NT2/D1 (cell line): ENCODE data around the gene ASXL1.
"Not testable (repeated sequence)": the region's sequence is repeated elsewhere in the genome, so short reads cannot be mapped to it uniquely, and the experiment has no call there.

Experiments
- DNase-seq: peaks from one replicate; pipeline ENCODE4 v3.0.0-alpha.2; 2011; ENCODE audit warnings: low read depth, low spot score
- H3K27me3 ChIP-seq: 2 replicates; pipeline ENCODE4 v1.6.0; 2011; ENCODE audit warnings: mild to moderate bottlenecking; ENCODE audit not compliant: insufficient read length, insufficient read depth
- H3K36me3 ChIP-seq: 2 replicates; pipeline ENCODE4 v1.6.1; 2011; ENCODE audit warnings: mild to moderate bottlenecking, low read length, mixed read lengths; ENCODE audit not compliant: insufficient read depth, insufficient read length
- H3K4me1 ChIP-seq: 2 replicates; pipeline ENCODE4 v1.5.1; 2011; ENCODE audit not compliant: insufficient read depth, insufficient read length
- H3K4me3 ChIP-seq: 2 replicates; pipeline ENCODE4 v1.5.1; 2011; ENCODE audit warnings: low read depth; ENCODE audit not compliant: insufficient read length
- H3K9ac ChIP-seq: 2 replicates; pipeline ENCODE4 v1.6.0; 2011; ENCODE audit warnings: low read depth; ENCODE audit not compliant: insufficient read length
- H3K9me3 ChIP-seq: 2 replicates; pipeline ENCODE4 v1.5.1; 2011; ENCODE audit warnings: mild to moderate bottlenecking, low read length; ENCODE audit not compliant: insufficient read depth
- SUZ12 ChIP-seq: IDR thresholded peaks from 2 replicates; pipeline ENCODE4 v1.6.1; 2011; ENCODE audit not compliant: insufficient read length, insufficient read depth; ENCODE audit errors: extremely low read depth
- YY1 ChIP-seq: IDR thresholded peaks from 2 replicates; pipeline ENCODE4 v1.6.1; 2011; ENCODE audit not compliant: insufficient read length, insufficient read depth
- ZNF274 ChIP-seq: IDR thresholded peaks from 2 replicates; pipeline ENCODE4 v1.6.1; 2011; ENCODE audit warnings: mild to moderate bottlenecking, low read depth, low read length

Gene ASXL1

GRCh38 chr20:32382102-32382950 lies 24.2 kb downstream of the ASXL1 start:
- DNase-seq: no peak

GRCh38 chr20:32383441-32383840 lies 25.3 kb downstream of the ASXL1 start:
- not testable (repeated sequence) for DNase-seq, H3K9ac ChIP-seq, H3K9me3 ChIP-seq, H3K27me3 ChIP-seq, H3K36me3 ChIP-seq, H3K4me3 ChIP-seq, H3K4me1 ChIP-seq

More at GRCh38 chr20:32382102-32382950, 24.2 kb downstream of the ASXL1 start:
- no peaks in the 10 kb centered on the region for H3K4me1 ChIP-seq
- H3K4me3 ChIP-seq: no peak overlapping the region
- peaks cover 7% of the 10 kb centered on the region for H3K36me3 ChIP-seq
- no peaks in the 10 kb centered on the region for H3K9me3 ChIP-seq
- TF ChIP-seq ZNF274: no peak
- no peak for TF ChIP-seq YY1
- no peak for TF ChIP-seq SUZ12
- H3K27me3 ChIP-seq: no peaks in the 10 kb centered on the region
- no peak overlapping the region for H3K9ac ChIP-seq

GRCh38 chr20:32385541-32385940 lies 27.4 kb downstream of the ASXL1 start:
- Histone ChIP-seq H3K27me3 (no peaks in the 10 kb centered on the region), H3K4me3 (no peak overlapping the region), H3K4me1 (no peaks in the 10 kb centered on the region), H3K36me3 (peaks cover 6% of the 10 kb centered on the region), H3K9ac (no peak overlapping the region), H3K9me3 (no peaks in the 10 kb centered on the region)
- no peak for DNase-seq
- TF ChIP-seq YY1 (no peak), ZNF274 (no peak), SUZ12 (no peak)

GRCh38 chr20:32386091-32386490 lies 28.0 kb downstream of the ASXL1 start:
- no peaks in the 10 kb centered on the region for H3K9me3 ChIP-seq
- DNase-seq: no peak
- H3K4me1 ChIP-seq: no peaks in the 10 kb centered on the region
- no peak for TF ChIP-seq ZNF274
- TF ChIP-seq SUZ12: no peak
- no peak for TF ChIP-seq YY1
- no peak overlapping the region for H3K9ac ChIP-seq
- no peak overlapping the region for H3K4me3 ChIP-seq
- no peaks in the 10 kb centered on the region for H3K27me3 ChIP-seq
- peaks cover 7% of the 10 kb centered on the region for H3K36me3 ChIP-seq

- no peaks in the 10 kb centered on the region for H3K9me3 ChIP-seq
- no peaks in the 10 kb centered on the region for H3K27me3 ChIP-seq
- no peak for DNase-seq
- TF ChIP-seq SUZ12 (no peak), YY1 (no peak), ZNF274 (no peak)
- no peak overlapping the region for H3K4me3 ChIP-seq
- H3K4me1 ChIP-seq: no peaks in the 10 kb centered on the region
- no peak overlapping the region for H3K9ac ChIP-seq
- H3K36me3 ChIP-seq: peaks cover 12% of the 10 kb centered on the region
These were observed 29.1 kb downstream of the ASXL1 start for GRCh38 chr20:32387252-32387651.

GRCh38 chr20:32391003-32391402 lies 32.9 kb downstream of the ASXL1 start:
- DNase-seq: no peak
- no peaks in the 10 kb centered on the region for H3K9me3 ChIP-seq
- H3K36me3 ChIP-seq: peaks cover 12% of the 10 kb centered on the region
- no peaks in the 10 kb centered on the region for H3K4me1 ChIP-seq
- H3K4me3 ChIP-seq: no peak overlapping the region
- no peaks in the 10 kb centered on the region for H3K27me3 ChIP-seq
- H3K9ac ChIP-seq: no peak overlapping the region
- TF ChIP-seq SUZ12 (no peak), ZNF274 (no peak), YY1 (no peak)

GRCh38 chr20:32395066-32395465 lies 36.9 kb downstream of the ASXL1 start:
- Histone ChIP-seq H3K27me3 (no peaks in the 10 kb centered on the region), H3K4me3 (no peak overlapping the region), H3K4me1 (no peaks in the 10 kb centered on the region), H3K9ac (no peak overlapping the region), H3K36me3 (peaks cover 10% of the 10 kb centered on the region), H3K9me3 (no peaks in the 10 kb centered on the region)
- TF ChIP-seq ZNF274 (no peak), SUZ12 (no peak), YY1 (no peak)
- DNase-seq: no peak
